Duodenal mucosa (tissue), 2 donors: Measurements from ENCODE around the gene VAV2.

Experiments
- H3K27ac ChIP-seq: one replicate; pipeline ENCODE4 v1.7.0; 2013; ENCODE audit warnings: low read depth, low read length
- H3K27me3 ChIP-seq, 2 donors: one replicate each; pipeline ENCODE4 v1.7.0; 2013; ENCODE audit warnings: low read length in 2 of 2, control low read depth in 1 of 2; ENCODE audit not compliant: insufficient read depth in 2 of 2, control insufficient read depth in 1 of 2
- H3K36me3 ChIP-seq, 2 donors: one replicate each; pipeline ENCODE4 v1.7.0; 2013; ENCODE audit warnings: low read length in 2 of 2, control low read depth in 1 of 2; ENCODE audit not compliant: insufficient read depth in 2 of 2, control insufficient read depth in 1 of 2
- H3K4me1 ChIP-seq, 2 donors: one replicate each; pipeline ENCODE4 v1.7.0; 2013; ENCODE audit warnings: low read length in 2 of 2, control low read depth in 1 of 2; ENCODE audit not compliant: insufficient read depth in 2 of 2, control insufficient read depth in 1 of 2
- H3K4me3 ChIP-seq, 2 donors: one replicate each; pipeline ENCODE4 v1.7.0; 2013; ENCODE audit warnings: low read length in 2 of 2, low read depth in 1 of 2
- H3K9ac ChIP-seq, 2 donors: one replicate each; pipeline ENCODE4 v1.7.0; 2013; ENCODE audit warnings: low read length in 2 of 2, low read depth in 1 of 2
- H3K9me3 ChIP-seq, 2 donors: one replicate each; pipeline ENCODE4 v1.7.0; 2013; ENCODE audit warnings: low read length in 2 of 2, control low read depth in 1 of 2; ENCODE audit not compliant: control insufficient read depth in 1 of 2

The VAV2 gene

GRCh38 chr9:133934482-133935232 lies 57.5 kb downstream of the VAV2 start:
- Histone ChIP-seq H3K27ac (peak overlapping the region; percentile 13), H3K36me3 (peaks cover 0 to 6% of the 10 kb centered on the region in 2 donors), H3K4me3 (no peak overlapping the region), H3K27me3 (no peaks in the 10 kb centered on the region), H3K9ac (peak overlapping the region; percentile 54 to 60), H3K4me1 (peaks cover 43 to 44% of the 10 kb centered on the region in 2 donors), H3K9me3 (no peaks in the 10 kb centered on the region)

DNA sequence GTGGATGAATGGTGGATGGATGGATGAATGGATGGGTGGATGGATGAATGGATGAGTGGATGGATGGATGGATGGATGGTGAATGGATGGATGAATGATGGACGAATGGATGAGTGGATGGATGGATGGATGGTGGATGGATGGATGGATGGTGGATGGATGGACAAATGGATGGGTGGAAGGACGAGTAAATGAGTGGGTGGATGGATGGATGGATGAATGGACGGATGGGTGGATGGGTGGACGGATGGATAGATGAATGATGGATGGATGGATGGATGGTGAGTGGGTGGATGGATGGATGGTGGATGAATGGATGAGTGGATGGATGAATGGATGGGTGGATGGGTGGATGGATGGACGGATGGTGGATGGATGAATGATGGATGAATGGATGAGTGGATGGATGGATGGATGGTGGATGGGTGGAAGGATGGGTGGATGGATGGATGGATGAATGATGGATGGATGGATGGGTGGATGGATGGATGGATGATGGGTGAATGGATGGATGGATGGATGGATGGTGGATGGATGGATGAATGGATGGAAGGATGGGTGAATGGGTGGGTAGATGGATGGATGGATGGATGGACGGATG lies 58.6 kb downstream of the VAV2 start:
- Histone ChIP-seq H3K36me3 (peaks cover 0 to 6% of the 10 kb centered on the region in 2 donors), H3K27ac (no peak overlapping the region), H3K4me3 (no peak overlapping the region), H3K9ac (no peak overlapping the region), H3K27me3 (no peaks in the 10 kb centered on the region), H3K9me3 (no peaks in the 10 kb centered on the region), H3K4me1 (peaks cover 44 to 47% of the 10 kb centered on the region in 2 donors)

DNA sequence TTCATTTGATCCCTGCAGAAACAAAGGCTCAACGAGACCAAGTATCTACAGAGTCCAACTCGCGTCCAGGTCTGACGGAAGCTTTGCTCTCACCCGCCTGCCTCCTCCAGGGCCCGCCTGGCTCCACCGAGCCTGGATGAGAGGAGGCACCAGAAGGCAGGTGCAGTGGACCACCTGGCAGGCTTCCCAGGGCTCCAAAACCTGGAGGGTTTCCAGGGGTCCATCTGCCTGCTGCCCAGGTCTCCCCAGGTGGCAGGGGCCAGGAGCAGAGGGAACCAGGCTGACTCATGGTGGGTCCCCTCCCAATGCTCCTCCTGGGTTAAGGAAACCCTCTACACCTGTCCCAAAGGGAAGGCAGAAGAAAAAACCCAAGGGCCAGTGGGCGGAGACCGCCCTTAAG lies 59.5 kb downstream of the VAV2 start:
- Histone ChIP-seq H3K9me3 (no peaks in the 10 kb centered on the region), H3K9ac (no peak overlapping the region), H3K4me1 (peaks cover 44 to 49% of the 10 kb centered on the region in 2 donors), H3K36me3 (peaks cover 0 to 10% of the 10 kb centered on the region in 2 donors), H3K27me3 (no peaks in the 10 kb centered on the region), H3K27ac (no peak overlapping the region), H3K4me3 (no peak overlapping the region)

GRCh38 chr9:133932181-133932580 lies 59.9 kb downstream of the VAV2 start:
- Histone ChIP-seq H3K27me3 (no peaks in the 10 kb centered on the region), H3K4me1 (peaks cover 41 to 46% of the 10 kb centered on the region in 2 donors), H3K9ac (no peak overlapping the region), H3K9me3 (no peaks in the 10 kb centered on the region), H3K36me3 (peaks cover 0 to 10% of the 10 kb centered on the region in 2 donors), H3K4me3 (no peak overlapping the region), H3K27ac (no peak overlapping the region)

DNA sequence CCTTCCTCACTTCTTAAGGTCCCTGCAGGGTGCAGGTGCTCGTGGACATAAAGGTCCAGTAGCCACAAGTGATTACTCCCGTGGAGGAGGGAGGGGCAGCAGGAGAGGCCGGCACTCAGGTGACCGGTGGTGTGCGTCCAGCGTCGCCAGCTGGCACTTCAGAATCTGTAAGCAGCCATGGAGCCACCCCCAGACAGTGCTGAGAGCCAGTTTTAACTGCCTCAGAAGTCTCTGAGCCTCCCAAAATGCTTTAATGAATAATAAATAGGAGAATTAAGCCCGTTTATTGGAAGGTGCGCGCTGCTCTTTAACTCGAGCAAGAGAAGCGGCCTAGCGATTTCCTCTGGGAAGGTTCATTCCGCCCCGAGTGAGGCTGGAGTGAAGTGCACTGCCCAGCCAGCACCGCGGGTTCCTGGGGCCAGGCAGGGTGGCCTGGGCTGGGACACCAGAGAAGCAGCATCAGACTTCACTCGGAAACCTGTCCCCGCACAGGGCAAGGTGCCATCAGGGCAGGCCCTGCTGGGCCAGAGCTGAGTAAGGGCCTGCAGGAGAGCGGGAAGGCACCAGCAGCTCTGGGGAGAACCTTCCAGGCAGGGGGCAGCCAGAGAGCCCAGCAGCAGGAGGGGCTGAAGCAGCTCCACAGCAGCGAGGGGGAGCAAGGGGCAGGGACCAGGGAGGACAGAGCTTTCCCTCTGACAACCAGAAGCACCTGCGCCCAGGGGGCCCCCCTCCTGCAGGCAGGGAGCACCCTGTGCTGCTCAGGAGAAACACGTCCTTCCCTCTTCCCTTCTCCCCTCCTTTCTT lies 61.2 kb downstream of the VAV2 start:
- Histone ChIP-seq H3K36me3 (peaks cover 0 to 12% of the 10 kb centered on the region in 2 donors), H3K27me3 (no peaks in the 10 kb centered on the region), H3K9ac (no peak overlapping the region), H3K4me1 (peaks cover 28 to 36% of the 10 kb centered on the region in 2 donors), H3K4me3 (no peak overlapping the region), H3K9me3 (no peaks in the 10 kb centered on the region), H3K27ac (no peak overlapping the region)

DNA sequence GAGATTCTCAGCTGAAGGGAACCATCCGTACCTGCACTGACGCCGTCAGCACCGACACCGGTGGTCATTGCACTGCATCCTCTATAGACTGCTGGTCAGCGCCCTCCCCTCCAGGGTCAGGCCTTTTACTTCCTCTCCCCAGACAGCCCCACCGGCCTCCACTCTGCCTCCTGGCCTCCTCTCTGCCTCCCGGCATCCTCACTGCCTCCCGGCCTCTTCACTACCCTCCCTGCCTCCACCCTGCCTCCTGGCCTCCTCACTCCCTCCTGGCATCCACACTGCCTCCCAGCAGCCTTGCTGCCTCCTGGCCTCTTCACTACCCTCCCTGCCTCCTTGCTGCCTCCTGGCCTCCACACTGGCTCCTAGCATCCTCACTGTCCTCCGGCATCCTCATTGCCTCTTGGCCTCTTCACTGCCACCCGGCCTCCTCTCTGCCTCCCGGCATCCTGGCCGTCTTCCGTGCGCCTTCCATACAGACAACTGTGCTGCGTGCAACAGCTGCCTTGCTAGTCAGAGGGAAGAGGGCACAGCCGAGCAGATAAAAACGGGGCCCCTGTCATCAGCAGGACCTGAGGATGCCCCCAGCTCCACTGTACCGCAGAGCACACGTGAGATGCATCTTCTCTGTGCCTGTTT lies 62.0 kb downstream of the VAV2 start:
- no peaks in the 10 kb centered on the region for H3K27me3 ChIP-seq
- no peaks in the 10 kb centered on the region for H3K9me3 ChIP-seq
- peaks cover 21 to 30% of the 10 kb centered on the region in 2 donors for H3K4me1 ChIP-seq
- peaks cover 0 to 12% of the 10 kb centered on the region in 2 donors for H3K36me3 ChIP-seq
- H3K27ac ChIP-seq: no peak overlapping the region
- H3K4me3 ChIP-seq: no peak overlapping the region
- no peak overlapping the region for H3K9ac ChIP-seq

- H3K36me3 ChIP-seq: peaks cover 0 to 13% of the 10 kb centered on the region in 2 donors
- no peaks in the 10 kb centered on the region for H3K9me3 ChIP-seq
- no peak overlapping the region for H3K4me3 ChIP-seq
- no peak overlapping the region for H3K9ac ChIP-seq
- no peak overlapping the region for H3K27ac ChIP-seq
- H3K4me1 ChIP-seq: peaks cover 16 to 25% of the 10 kb centered on the region in 2 donors
- H3K27me3 ChIP-seq: no peaks in the 10 kb centered on the region
Observed at GRCh38 chr9:133929599-133929998, 62.5 kb downstream of the VAV2 start.

DNA sequence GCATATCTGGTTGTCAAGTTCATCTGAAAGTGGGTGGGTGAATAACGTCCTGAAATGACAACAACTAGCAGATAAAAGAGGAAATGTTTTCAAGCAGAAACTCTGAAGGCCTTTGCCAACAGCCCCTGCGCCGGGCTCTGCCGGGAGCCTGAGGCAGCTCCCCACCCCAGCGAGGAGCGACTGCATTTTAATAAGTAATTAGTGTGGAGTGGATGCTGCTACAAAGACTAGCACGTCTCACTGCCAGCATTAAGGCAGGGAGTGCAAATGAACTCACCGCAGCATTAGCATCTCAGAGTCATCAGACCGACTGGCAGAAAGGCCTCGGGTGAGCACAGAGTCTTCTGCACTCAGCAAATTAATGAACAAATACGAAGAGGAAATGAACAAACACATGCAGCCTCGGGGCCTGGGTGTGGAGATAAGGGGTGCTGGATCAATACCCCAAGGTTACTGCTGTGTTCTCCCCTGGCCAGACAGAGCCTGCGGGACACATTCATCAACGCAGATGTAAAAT lies 63.8 kb downstream of the VAV2 start:
- Histone ChIP-seq H3K9me3 (no peaks in the 10 kb centered on the region), H3K27ac (no peak overlapping the region), H3K4me3 (no peak overlapping the region), H3K27me3 (no peaks in the 10 kb centered on the region), H3K9ac (peak overlapping the region in 1 of 2 donors; percentile 0), H3K4me1 (peaks cover 10 to 21% of the 10 kb centered on the region in 2 donors), H3K36me3 (peaks cover 0 to 16% of the 10 kb centered on the region in 2 donors)

DNA sequence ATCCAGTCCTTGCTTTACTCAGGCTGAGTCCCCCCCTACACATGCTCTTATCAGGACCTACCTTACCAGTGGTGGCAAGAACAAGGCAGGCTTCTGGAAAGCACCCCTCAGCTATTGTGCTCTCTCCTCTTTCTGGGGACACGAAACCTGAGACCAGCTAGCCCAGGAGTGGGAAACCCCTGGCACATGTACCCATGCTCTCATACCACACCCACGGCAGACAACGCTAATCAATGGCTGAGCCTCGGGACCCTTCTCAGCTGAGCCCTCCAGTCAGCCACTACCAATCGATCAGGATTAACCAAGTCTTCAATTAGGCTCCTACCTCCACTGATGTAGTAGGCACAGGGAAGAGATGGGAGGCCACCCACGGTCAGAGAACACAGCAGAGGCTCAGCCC lies 65.1 kb downstream of the VAV2 start:
- H3K4me1 ChIP-seq: peaks cover 4 to 11% of the 10 kb centered on the region in 2 donors
- H3K9ac ChIP-seq: no peak overlapping the region
- H3K9me3 ChIP-seq: no peaks in the 10 kb centered on the region
- no peak overlapping the region for H3K4me3 ChIP-seq
- peaks cover 0 to 16% of the 10 kb centered on the region in 2 donors for H3K36me3 ChIP-seq
- no peaks in the 10 kb centered on the region for H3K27me3 ChIP-seq
- H3K27ac ChIP-seq: no peak overlapping the region
